Subcutaneous adipose tissue (tissue), 4 donors: ENCODE data around the gene MYBPC3. TPM values are rescaled to one million over a fixed set of nuclear protein-coding genes. Genes with fewer than 3 reads are reported as not detected.

Source experiments
- CTCF ChIP-seq: fragments of 450-650 bp; IDR thresholded peaks from one replicate; pipeline ENCODE4 v1.5.1; 2016; ENCODE audit warnings: low read depth, mild to moderate bottlenecking, control low read depth, antibody characterized with exemption, moderate library complexity
- total RNA-seq, 4 donors: library from RNA; depleted of rRNA; stranded (reverse); fragments of >200 nt; gene quantifications; one replicate each; pipeline ENCODE4 v1.1.0, GENCODE V29; 2016

The MYBPC3 gene
- total RNA-seq, 4 donors from 2014 or later = 0.17 TPM; not detected in 3

- TF ChIP-seq CTCF = no peak
Observed at GRCh38 chr11:47380078-47380477, 27.6 kb upstream of the MYBPC3 start.

- no peak for TF ChIP-seq CTCF
Observed at GRCh38 chr11:47379317-47379716, 26.8 kb upstream of the MYBPC3 start.

GRCh38 chr11:47378836-47379170 is 26.3 kb upstream of the MYBPC3 start:
- no peak for TF ChIP-seq CTCF

- TF ChIP-seq CTCF = no peak
Observed at GRCh38 chr11:47378010-47378835, 25.7 kb upstream of the MYBPC3 start, which contains the start of gene SPI1. Gene SPI1 (minus strand): TSS chr11:47378547. CDS start chr11:47378353, 194 bp downstream.

GRCh38 chr11:47377571-47378009 is 25.1 kb upstream of the MYBPC3 start:
- no peak for TF ChIP-seq CTCF

DNA sequence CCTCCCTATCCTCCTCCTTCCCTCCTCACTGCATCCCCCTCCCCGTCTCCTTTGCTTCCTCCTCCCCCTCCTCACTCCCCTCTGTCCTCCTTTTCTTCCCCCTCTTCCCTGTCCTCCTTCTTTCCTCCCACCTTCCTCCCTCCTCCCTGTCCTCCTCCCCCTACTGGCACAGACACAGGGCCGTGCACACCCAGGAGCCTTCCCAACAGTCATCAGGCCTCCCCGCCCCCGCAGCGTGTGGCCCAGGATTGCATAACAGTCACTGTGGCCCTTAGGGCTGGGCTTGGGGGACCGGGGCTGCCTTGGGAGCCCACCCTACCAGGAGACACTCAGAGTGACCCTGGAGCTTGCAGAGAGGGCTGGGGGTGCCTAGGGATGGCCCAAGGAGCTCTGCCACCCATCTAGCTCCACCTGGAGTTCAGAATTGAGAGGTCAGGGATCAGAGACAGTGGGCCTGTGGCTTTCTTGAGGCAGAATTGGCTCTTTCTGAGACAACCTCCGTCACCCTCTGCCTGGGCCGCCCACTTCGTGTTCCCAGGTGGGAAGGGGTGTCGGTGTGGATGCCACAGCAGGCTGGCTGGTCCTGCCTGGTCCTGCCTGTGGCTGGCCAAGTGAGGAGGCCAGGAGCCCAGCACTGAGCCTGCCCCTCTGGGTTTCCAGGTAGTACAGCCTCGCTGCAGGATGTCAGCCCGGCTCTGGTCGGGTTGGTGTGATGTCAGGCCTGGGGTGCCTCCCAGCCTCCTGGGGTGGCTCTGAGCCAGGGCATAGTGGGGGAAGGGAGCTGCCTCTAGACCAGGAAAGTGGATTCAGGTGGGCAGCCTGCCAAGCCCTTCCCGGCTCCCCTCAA is 24.2 kb upstream of the MYBPC3 start:
- no peak for TF ChIP-seq CTCF

- no peak for TF ChIP-seq CTCF
Observed at GRCh38 chr11:47376107-47376524, 23.6 kb upstream of the MYBPC3 start.
